Lung (tissue), 12 donors: ENCODE data around the gene BARX2. TPM values are rescaled to one million over a fixed set of nuclear protein-coding genes. Genes with fewer than 3 reads are reported as not detected.

Source experiments
- ATAC-seq: fragments of 200-7000 bp; cut with Tn5 transposase; one replicate; pipeline ENCODE4 v1.9.1; 2020; ENCODE audit warnings: moderate number of reproducible peaks; ENCODE audit not compliant: insufficient read depth, low FRiP score
- DNase-seq, 3 donors: peaks; one replicate each; pipeline ENCODE4 v3.0.0-alpha.2; 2013 to 2017
- H3K27ac ChIP-seq, 2 donors: one replicate each; pipeline ENCODE4 v1.5.1; 2013; ENCODE audit warnings: mild to moderate bottlenecking in 2 of 2, moderate library complexity in 2 of 2, control low read depth in 1 of 2, inconsistent platforms in 1 of 2, low read depth in 1 of 2, low read length in 1 of 2
- H3K27me3 ChIP-seq, 3 donors: one replicate each; pipeline ENCODE4 v1.5.1; 2013; ENCODE audit warnings: low read length in 2 of 3; ENCODE audit not compliant: control insufficient read depth in 3 of 3, insufficient read depth in 3 of 3
- H3K36me3 ChIP-seq, 4 donors: one replicate each; pipeline ENCODE4 v1.5.1; 2013; ENCODE audit warnings: low read length in 4 of 4, mild to moderate bottlenecking in 1 of 4, moderate library complexity in 1 of 4; ENCODE audit not compliant: control insufficient read depth in 4 of 4, insufficient read depth in 4 of 4
- H3K4me1 ChIP-seq, 5 donors: one replicate each; pipeline ENCODE4 v1.5.1; 2013; ENCODE audit warnings: low read length in 5 of 5, mild to moderate bottlenecking in 2 of 5, moderate library complexity in 1 of 5; ENCODE audit not compliant: control insufficient read depth in 5 of 5, insufficient read depth in 5 of 5
- H3K4me3 ChIP-seq: one replicate; pipeline ENCODE4 v1.5.1; 2013; ENCODE audit warnings: mild to moderate bottlenecking, control low read depth, moderate library complexity
- H3K9ac ChIP-seq, 2 donors: one replicate each; pipeline ENCODE4 v1.5.1; 2013; ENCODE audit warnings: low read length in 2 of 2, control low read depth in 1 of 2; ENCODE audit not compliant: insufficient read depth in 1 of 2
- H3K9me3 ChIP-seq, 4 donors: one replicate each; pipeline ENCODE4 v1.5.1; 2013; ENCODE audit warnings: low read length in 3 of 4, mild to moderate bottlenecking in 1 of 4, moderate library complexity in 1 of 4; ENCODE audit not compliant: control insufficient read depth in 4 of 4, insufficient read depth in 3 of 4
- WGBS, 2 donors: extraction: QIAGEN DNeasy Blood & Tissue Kit; methylation state at CpG; one replicate each; pipeline ENCODE4 v1.1.7; 2013; 5-methylcytosine and 5-hydroxymethylcytosine counted together
- polyA plus RNA-seq, 2 donors: library from polyadenylated mRNA; stranded (reverse); fragments of 200-250 nt; gene quantifications; one replicate each; pipeline ENCODE4 v1.2.1, GENCODE V29; 2013
- total RNA-seq, 2 donors: library from RNA; depleted of rRNA in 1 of 2; stranded (reverse); fragments of >200 nt in 1 of 2; gene quantifications; one replicate each; pipeline ENCODE4 v1.2.1, GENCODE V29; 2014 to 2021
- TF ChIP-seq, protein P1 (sequence below): IDR thresholded peaks from 2 replicates; pipeline ENCODE4 v1.5.1; 2012; ENCODE audit warnings: mild to moderate bottlenecking; ENCODE audit errors: control extremely low read depth, extremely low read depth
- donor health status: control.
- donor health status: control.
- donor health status: Bipolar disorder and iron deficiency.
- donor health status: healthy.
- donor health status: DM: yes; HTN: yes; CAD: no.

BARX2 gene
- total and polyA plus RNA-seq, 4 donors: 0.39 to 1.1 (median 0.75) TPM

DNA sequence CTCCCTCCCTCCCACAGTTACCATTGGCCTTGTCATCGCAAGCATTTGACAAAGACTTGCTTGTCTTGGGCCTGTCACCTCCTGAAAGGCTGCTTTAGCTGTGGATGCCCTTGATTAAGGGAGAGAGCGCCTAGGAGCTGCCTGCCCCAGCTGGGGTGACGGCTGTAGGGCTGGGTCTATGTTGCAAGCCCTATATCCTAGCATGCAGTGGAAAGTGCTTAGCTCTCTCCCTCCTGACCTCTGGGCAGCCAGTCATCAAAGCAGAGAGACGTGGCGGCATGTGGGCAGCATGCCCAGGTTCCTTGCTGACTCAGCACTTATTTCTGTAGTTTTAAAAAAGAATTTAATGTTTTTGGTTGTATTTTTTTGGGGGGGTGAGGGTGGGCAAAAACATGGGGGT is 75.9 kb downstream of the BARX2 start:
- H3K9me3 ChIP-seq: peaks cover 0 to 6% (median 0%) of the 10 kb centered on the region in 4 donors
- H3K4me1 ChIP-seq: peaks cover 0 to 4% (median 0%) of the 10 kb centered on the region in 5 donors
- 55 to 69% methylated on average over 5 of the region's 5 CpGs for WGBS, 2 donors
- no peak overlapping the region for H3K4me3 ChIP-seq
- no peak overlapping the region for H3K9ac ChIP-seq
- ATAC-seq (no peak), DNase-seq (peak in 1 of 3 donors; percentile 37)
- TF ChIP-seq, protein P1, sequence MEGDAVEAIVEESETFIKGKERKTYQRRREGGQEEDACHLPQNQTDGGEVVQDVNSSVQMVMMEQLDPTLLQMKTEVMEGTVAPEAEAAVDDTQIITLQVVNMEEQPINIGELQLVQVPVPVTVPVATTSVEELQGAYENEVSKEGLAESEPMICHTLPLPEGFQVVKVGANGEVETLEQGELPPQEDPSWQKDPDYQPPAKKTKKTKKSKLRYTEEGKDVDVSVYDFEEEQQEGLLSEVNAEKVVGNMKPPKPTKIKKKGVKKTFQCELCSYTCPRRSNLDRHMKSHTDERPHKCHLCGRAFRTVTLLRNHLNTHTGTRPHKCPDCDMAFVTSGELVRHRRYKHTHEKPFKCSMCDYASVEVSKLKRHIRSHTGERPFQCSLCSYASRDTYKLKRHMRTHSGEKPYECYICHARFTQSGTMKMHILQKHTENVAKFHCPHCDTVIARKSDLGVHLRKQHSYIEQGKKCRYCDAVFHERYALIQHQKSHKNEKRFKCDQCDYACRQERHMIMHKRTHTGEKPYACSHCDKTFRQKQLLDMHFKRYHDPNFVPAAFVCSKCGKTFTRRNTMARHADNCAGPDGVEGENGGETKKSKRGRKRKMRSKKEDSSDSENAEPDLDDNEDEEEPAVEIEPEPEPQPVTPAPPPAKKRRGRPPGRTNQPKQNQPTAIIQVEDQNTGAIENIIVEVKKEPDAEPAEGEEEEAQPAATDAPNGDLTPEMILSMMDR: no peak
- no peak overlapping the region for H3K27ac ChIP-seq
- H3K36me3 ChIP-seq: no peaks in the 10 kb centered on the region
- no peaks in the 10 kb centered on the region for H3K27me3 ChIP-seq

DNA sequence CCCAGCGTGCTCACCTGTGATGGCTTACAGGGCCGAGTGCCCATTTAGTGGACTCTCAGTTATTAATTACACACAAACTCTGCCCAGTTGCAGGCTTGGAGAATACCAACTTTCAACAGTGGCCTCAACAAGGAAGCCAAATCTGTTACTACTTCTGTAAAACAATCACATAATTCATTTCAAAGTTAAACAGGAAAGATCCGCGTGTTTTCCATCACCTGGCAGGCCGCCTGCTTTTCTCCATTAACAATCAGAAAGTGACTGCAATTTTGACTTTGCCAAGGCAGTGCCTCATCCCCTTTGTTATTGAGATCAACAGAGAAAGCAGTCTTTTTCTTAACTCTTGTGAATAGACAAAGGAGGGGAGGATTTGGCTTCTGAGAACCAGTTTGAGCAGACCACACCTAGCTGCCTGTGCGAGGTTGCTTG is 77.7 kb downstream of the BARX2 start:
- Histone ChIP-seq H3K36me3 (no peaks in the 10 kb centered on the region), H3K4me1 (peaks cover 0 to 6% (median 4%) of the 10 kb centered on the region in 5 donors), H3K9ac (no peak overlapping the region), H3K27me3 (no peaks in the 10 kb centered on the region), H3K4me3 (no peak overlapping the region), H3K27ac (no peak overlapping the region), H3K9me3 (no peaks in the 10 kb centered on the region)
- WGBS, 2 donors: 49 to 64% methylated on average over 6 of the region's 6 CpGs
- TF ChIP-seq, protein P1: no peak
- DNase-seq (peak in 1 of 3 donors; percentile 25), ATAC-seq (no peak)

DNA sequence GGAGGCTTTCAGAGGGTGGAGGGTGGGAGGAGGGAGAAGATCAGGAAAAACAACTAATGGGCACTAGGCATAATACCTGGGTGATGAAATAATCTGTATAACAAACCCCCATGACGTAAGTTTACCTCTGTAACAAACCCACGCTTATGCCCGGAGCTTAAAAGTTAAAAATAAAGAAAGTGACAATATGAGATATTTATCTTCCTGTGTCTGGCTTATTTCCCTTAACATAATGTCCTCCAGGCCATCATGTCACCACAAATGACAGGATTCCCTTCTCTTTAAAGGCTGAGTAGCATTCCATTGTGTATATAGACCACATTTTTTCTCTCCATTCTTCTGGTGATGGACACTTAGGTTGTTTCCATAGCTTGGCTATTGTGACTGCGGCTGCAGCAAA is 79.5 kb downstream of the BARX2 start:
- H3K27ac ChIP-seq: no peak overlapping the region
- H3K27me3 ChIP-seq: no peaks in the 10 kb centered on the region
- no peaks in the 10 kb centered on the region for H3K36me3 ChIP-seq
- ATAC-seq (no peak), DNase-seq (no peak)
- TF ChIP-seq, protein P1: no peak
- H3K4me3 ChIP-seq: no peak overlapping the region
- WGBS, 2 donors: 86 to 94% methylated on average over 4 of the region's 4 CpGs
- peaks cover 0 to 9% (median 5%) of the 10 kb centered on the region in 5 donors for H3K4me1 ChIP-seq
- no peak overlapping the region for H3K9ac ChIP-seq
- peaks cover 0 to under 1% (median 0%) of the 10 kb centered on the region in 4 donors for H3K9me3 ChIP-seq
